ENCODE measurements around the gene SLC39A11.
A peak's percentile ranks its signal among the peaks of the same experiment; 100 is the strongest.

The SLC39A11 gene

DNA sequence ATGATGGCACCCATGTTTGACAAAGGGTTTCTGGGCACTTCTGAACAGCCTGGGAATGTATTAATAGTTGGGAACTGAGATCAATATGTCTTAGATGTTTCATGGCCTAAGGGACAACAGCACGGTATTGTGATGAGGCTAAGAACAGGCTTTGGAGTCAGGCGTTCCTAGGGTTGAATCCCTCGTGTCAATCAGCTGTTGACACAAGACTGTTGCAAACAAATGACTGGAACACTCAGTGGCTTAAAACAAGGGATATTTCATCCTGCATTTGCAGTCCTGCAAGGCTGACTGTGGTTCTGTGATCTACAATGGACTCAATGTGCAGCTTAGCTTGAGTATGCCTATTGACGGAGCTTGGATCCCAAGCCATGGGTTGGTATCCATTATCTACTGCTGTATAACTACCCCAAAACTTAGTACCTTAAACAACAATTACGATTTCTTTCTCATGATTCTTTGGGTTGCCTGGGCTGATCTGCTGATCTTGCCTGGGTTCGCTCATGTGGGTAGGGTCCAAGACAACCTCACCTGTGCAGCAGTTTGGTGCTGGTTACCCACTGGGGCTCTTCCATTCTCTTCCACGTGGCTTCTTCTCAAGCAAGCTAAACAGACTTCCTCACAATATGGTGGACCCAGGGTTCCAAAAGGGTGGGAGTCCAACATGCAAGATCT is 472.4 kb downstream of the SLC39A11 start:
- intact Hi-C loops (cut with DNase I), result no loop called here
- DNase-seq, result no peak

DNA sequence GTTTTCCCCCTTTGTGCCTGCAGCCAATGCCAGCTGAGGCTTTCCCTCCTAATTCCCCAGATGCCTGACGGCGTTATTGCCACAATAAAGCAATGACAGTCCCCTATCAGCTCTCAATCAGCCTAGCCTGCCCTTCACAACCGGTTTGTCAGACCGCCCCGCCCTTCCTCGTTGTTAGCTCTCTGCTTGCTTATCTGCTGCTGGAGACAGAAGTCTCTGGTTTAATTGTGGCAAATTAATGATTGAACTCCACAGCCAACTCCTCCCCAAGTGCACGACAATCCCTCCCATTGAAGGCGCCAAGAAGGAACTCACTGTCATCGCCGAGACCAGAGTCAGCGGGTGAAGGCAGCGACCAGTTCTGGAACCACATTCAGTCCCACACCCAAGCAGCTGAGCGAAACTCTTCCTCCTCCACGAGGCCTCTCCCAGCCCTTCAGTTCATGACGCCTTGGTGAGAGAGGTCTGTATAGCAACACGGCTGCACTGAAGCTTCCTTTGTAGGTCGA is 474.4 kb downstream of the SLC39A11 start:
- intact Hi-C loops (cut with DNase I), result no loop called here
- peak in 10 of 42 donors; percentile 6 to 51 (median 26) for DNase-seq

DNA sequence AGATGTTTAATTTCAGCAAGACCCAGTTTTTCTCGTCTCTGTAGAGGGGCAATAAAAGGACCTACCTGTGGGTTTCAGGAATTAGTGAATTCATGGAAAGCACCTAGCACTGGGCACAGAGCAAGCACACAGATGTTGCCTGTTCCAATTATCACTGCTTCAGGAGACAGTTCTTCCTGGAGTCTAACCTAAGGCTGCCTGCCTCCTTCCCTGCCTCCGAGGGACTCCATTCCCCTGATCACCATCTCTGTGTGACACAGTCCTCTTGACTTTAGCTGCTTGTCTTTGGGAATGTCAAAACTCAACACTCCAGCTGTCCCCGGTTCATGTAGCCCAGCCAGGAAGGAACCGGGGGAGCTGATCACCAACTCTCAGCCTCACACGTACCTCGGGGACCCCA is 474.9 kb downstream of the SLC39A11 start:
- DNase-seq, result no peak
- intact Hi-C loops (cut with DNase I), result no loop called here

DNA sequence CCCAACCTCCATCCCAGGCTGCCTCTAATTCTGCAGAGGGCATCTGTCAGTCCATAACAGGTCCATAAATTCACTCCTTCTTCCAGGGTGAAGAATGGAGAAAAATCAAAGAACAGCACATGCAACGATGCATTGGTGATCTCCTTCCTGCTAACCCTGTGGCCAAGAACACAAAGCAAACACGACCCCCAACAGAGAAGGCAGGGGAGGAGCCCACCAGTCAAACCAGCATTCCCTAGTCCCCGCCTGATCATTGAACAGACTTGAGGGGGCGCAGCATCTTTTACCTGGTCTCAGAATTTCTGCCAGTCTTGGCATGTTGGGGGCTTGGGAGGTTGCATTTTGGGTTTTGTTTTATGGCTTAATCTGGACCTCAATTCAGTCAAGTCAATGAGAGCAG is 476.0 kb downstream of the SLC39A11 start:
- no peak for DNase-seq
- intact Hi-C loops (cut with DNase I), result no loop called here

- intact Hi-C loops (cut with DNase I), result no loop called here
- peak in 1 of 42 donors; percentile 15 for DNase-seq
These were observed 476.9 kb downstream of the SLC39A11 start for GRCh38 chr17:72615627-72615991.

DNA sequence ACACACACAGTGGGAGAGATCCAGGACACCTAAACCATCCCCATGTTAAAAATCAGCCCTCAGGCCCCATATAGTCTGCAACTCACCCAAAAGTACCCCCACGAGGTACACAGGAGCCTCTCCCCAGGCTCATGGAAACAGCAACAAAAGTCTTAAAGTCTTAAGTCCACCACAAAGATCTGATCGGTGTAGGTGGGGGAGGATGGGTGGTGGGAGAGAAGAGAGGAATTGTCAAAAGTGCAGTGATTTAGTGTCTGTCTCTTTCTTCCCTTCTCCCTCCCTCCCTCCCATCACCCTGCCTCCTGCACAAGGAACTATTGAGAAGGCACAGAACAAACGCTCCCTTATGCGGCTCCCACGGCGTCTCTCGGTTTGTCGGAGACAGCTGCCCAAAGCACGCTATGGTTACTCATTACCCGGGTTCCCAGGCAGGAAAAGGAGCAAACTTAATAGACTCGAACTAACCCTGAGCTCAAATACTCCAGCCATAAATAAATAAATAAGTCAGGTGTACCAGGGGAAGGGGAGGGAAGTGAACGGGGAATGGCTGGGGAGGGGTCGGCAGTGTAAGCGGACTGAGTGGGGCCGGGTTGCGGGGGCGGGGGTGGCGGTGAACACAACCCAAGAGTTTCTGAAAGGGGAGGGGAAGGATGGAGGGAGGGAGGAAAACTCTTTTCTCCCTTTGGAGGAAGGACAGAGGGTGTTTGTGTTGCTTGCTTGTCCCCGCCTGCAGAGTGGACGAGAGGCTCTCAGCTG is 477.4 kb downstream of the SLC39A11 start:
- intact Hi-C loops (cut with DNase I), result no loop called here
- DNase-seq, result peak; percentile 62 to 93 (median 85)

DNA sequence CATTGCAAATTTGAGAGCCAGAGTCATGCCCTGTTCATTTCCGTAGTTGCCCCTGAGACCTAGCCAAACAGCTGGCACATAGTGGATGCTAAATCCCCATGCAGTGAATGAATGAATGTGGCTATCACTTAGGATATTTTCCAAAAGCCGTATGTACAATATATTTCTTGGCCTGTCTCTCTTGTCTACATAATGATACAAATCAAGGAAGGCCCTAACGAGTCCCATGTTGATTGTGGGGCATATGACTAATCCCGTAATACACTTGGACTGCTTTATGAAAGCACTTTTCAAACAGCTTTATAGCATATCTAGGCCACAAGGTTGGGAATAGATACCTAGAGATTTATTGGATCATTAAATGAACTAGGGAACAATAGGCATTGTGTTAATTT is 478.0 kb downstream of the SLC39A11 start:
- no peak for DNase-seq
- intact Hi-C loops (cut with DNase I), result no loop called here

DNA sequence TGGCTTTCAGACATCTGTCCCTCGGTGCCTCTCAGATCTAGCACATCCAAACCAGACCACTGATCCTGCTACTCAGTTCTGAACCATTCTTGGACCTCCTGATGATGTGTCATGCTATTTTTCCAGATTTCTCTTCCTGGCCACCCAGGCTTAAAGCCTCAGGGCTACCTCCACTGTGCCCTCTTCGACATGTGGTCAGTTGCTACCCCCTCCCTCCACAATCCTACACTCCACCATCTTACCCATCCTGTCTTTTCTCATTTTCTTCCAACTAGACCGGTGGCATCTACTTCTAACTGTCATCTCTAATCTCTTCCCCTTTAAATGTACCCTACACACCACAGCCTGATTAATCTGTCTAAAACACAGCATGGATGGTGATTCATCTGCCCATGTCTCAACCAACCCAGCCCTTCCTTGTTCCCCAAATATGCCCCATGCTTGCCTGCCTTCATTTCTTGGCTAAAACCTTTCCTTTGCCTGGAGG is 478.6 kb downstream of the SLC39A11 start:
- DNase-seq, result no peak
- intact Hi-C loops (cut with DNase I), result no loop called here

DNA sequence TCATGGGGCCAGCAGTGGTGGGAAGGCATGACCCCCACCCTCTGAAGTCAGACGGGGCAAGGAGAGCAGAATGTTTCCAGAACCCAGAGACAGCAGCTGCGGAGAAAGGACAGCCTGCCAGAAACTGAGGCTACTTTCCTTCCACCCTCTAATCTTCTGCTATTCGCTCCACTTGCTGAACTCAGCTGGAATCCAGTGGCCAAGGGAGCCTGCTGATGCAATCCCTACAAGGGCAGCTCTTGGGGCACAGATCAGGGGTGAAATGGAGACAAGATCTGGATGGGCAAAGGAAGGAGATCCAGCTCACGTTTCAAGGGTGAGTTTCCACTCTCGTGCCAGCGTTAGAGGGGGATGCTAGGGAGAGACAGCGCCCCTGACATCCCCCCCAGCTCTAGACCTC is 479.1 kb downstream of the SLC39A11 start:
- intact Hi-C loops (cut with DNase I), result no loop called here
- DNase-seq, result no peak

GRCh38 chr17:72611172-72611571 is 481.3 kb downstream of the SLC39A11 start:
- DNase-seq, result no peak
- intact Hi-C loops (cut with DNase I), result no loop called here

GRCh38 chr17:72609501-72609900 is 483.0 kb downstream of the SLC39A11 start:
- DNase-seq, result no peak
- intact Hi-C loops (cut with DNase I), result no loop called here

- no peak for DNase-seq
- intact Hi-C loops (cut with DNase I), result no loop called here
These were observed 484.1 kb downstream of the SLC39A11 start for GRCh38 chr17:72608436-72608835.

GRCh38 chr17:72606656-72607055 is 485.8 kb downstream of the SLC39A11 start:
- DNase-seq, result no peak
- intact Hi-C loops (cut with DNase I), result no loop called here

GRCh38 chr17:72605543-72605942 is 486.9 kb downstream of the SLC39A11 start:
- no peak for DNase-seq
- intact Hi-C loops (cut with DNase I), result no loop called here

DNA sequence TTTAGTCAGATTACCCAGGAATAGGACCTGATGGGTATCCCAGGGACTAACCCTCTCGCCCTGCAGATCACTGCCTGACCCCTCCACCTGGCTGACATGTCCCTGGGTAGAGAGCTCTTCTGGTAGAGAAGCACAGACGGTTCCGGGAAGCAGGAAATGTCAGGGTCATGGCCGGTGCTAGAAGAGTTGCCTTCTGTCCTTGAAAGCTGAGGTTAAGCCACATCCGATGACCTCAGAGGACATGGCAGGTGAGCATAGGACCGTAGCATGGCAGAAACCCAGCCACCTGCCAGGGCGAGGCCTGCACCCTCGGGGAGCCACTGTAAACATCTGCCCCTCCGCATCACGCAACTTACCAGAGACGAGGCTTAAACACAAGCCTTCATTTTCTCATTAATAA is 488.0 kb downstream of the SLC39A11 start:
- DNase-seq, result no peak
- intact Hi-C loops (cut with DNase I), result no loop called here

- no peak for DNase-seq
- intact Hi-C loops (cut with DNase I), result no loop called here
These were observed 488.9 kb downstream of the SLC39A11 start for GRCh38 chr17:72603420-72604242.

- intact Hi-C loops (cut with DNase I), result no loop called here
- DNase-seq, result peak in 2 of 42 donors; percentile 38 to 65
These were observed 489.7 kb downstream of the SLC39A11 start for GRCh38 chr17:72602517-72603419.

- DNase-seq, result no peak
- intact Hi-C loops (cut with DNase I), result no loop called here
These were observed 491.6 kb downstream of the SLC39A11 start for GRCh38 chr17:72600934-72601333.

DNA sequence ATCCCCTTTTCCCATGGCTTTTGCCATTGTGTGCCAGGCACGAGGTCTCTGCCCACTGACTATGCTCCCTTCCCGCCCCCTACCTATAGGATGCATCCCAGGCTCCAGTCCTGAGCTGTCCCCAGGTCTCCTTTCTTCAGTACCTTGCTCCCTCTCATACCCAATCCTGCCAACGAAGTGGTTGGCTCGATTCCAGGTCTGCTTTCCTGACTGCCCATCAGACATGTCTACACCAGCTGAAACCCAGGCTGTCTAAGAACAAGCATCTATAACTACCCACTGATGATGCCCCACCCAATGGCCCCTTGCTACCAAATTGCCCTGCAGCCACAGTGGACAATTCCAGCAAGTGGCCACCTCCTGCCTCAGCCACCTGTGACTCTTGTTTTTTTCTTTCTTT is 492.6 kb downstream of the SLC39A11 start:
- intact Hi-C loops (cut with DNase I), result no loop called here
- no peak for DNase-seq

Measured in head of caudate nucleus (tissue), 42 donors.